ENCODE data around the gene PRDM16.

DNA sequence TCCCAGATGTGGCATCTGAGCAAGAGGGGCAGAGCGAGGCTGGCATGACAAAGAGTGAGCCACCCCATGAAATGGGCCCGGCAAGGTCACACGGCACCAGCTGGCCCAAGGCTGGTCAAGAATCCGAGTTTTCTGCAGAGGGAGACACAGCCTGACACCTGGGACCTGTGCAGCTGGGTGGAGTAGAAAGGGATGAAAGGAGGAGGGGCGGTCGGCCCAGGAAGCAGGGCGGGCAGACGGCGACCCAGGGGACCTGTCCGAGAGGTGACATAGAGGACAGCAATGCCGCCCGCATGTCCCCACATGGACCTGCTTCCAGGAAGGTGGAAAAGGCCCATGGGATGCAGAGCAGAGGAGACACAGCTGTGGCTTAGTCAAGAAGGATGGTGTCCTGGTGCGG, 137.7 kb downstream of the PRDM16 start:
- TF ChIP-seq CTCF (IDR thresholded peaks at IDR 0.05): no peak
- no peak for TF ChIP-seq POLR2AphosphoS5 (IDR thresholded peaks at IDR 0.05; ENCODE audit: low read depth, low read length)
- TF ChIP-seq SIN3A (IDR thresholded peaks at IDR 0.05; ENCODE audit: borderline replicate concordance, insufficient read depth, low read depth, low read length): no peak
- TF ChIP-seq REST (IDR thresholded peaks at IDR 0.05; ENCODE audit: insufficient read depth in 1 of 2, low read depth in 2 of 2, low read length in 1 of 2): no peak
